ENCODE measurements around the gene SSBP3.

GRCh38 chr1:54328066-54328636 lies 78.0 kb downstream of the SSBP3 start:
- TF ChIP-seq CTCF (IDR thresholded peaks at IDR 0.05) (no peak), POLR2A (IDR thresholded peaks at IDR 0.05) (no peak), POLR2AphosphoS5 (IDR thresholded peaks at IDR 0.05) (no peak)

Measured in suprapubic skin (tissue), 4 donors.